Breast epithelium (tissue), 3 donors: ENCODE results near the gene TC2N.

ENCODE experiments used
- POLR2A ChIP-seq: fragments of 450-650 bp; IDR thresholded peaks from one replicate; pipeline ENCODE4 v1.6.1; 2016; ENCODE audit warnings: antibody characterized with exemption, mild to moderate bottlenecking, moderate library complexity
- TF ChIP-seq, protein P1 (sequence below), 3 donors: fragments of 450-650 bp; IDR thresholded peaks; one replicate each; pipeline ENCODE4 v1.5.1; 2016 to 2017; ENCODE audit warnings: antibody characterized with exemption in 3 of 3, mild to moderate bottlenecking in 3 of 3, moderate library complexity in 3 of 3

DNA sequence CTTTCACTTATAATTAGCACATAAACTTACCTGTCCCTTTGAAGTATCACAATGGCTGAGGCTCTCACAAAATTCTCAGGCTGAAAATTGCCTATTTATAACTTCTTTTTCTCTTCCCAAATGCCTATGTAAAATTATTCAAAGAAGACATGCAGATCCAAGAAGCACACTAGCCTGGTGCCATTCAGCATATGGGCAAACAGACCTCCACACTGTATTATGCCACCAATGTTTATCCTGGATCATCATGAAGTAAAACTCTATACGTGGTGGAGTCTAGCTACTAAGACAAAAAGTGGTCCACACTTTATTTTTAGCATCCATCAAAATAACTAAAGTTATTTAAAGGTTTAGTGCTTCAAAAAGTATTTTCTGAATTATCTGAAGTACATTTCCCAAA lies 15.8 kb downstream of the TC2N start:
- TF ChIP-seq, protein P1, sequence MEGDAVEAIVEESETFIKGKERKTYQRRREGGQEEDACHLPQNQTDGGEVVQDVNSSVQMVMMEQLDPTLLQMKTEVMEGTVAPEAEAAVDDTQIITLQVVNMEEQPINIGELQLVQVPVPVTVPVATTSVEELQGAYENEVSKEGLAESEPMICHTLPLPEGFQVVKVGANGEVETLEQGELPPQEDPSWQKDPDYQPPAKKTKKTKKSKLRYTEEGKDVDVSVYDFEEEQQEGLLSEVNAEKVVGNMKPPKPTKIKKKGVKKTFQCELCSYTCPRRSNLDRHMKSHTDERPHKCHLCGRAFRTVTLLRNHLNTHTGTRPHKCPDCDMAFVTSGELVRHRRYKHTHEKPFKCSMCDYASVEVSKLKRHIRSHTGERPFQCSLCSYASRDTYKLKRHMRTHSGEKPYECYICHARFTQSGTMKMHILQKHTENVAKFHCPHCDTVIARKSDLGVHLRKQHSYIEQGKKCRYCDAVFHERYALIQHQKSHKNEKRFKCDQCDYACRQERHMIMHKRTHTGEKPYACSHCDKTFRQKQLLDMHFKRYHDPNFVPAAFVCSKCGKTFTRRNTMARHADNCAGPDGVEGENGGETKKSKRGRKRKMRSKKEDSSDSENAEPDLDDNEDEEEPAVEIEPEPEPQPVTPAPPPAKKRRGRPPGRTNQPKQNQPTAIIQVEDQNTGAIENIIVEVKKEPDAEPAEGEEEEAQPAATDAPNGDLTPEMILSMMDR (IDR thresholded peaks at IDR 0.05): no peak
- TF ChIP-seq POLR2A: no peak
